Peyer's patch (tissue), 4 donors: ENCODE measurements around the gene FGF19.

Experiments
- CTCF ChIP-seq, 6 experiments: fragments of 450-650 bp in 4 of 6; fragments of 200-600 bp in 2 of 6; sonication (generic) in 1 of 6; IDR thresholded peaks; one replicate each; pipeline ENCODE4 v1.5.1; 2017 to 2019; ENCODE audit warnings: antibody characterized with exemption in 6 of 6, mild to moderate bottlenecking in 3 of 6, moderate library complexity in 1 of 6
- POLR2A ChIP-seq, 2 donors: fragments of 450-650 bp; IDR thresholded peaks; one replicate each; pipeline ENCODE4 v1.5.1; 2017; ENCODE audit warnings: antibody characterized with exemption in 2 of 2, mild to moderate bottlenecking in 2 of 2, moderate library complexity in 2 of 2

- TF ChIP-seq POLR2A (IDR thresholded peaks at IDR 0.05) (no peak), CTCF (IDR thresholded peaks at IDR 0.05) (no peak)
Observed at GRCh38 chr11:69716891-69717747, 13.3 kb upstream of the FGF19 start.
